ENCODE data around the gene TRIM72. TPM values are rescaled to one million over a fixed set of nuclear protein-coding genes. Genes with fewer than 3 reads are reported as not detected.

Gene TRIM72
- total and polyA plus RNA-seq, 2 of the 4 experiments (the other 2 are of a cell fraction), result not detected

- no peak for DNase-seq
- intact Hi-C loops (cut with micrococcal nuclease) (no loop called here), in situ Hi-C loops (cut with MboI; ENCODE audit: low sequenced_read_pairs) (no loop called here), dilution Hi-C loops (cut with HindIII; ENCODE audit: low sequenced_read_pairs, unreplicated experiment) (no loop called here)
- H2BK20ac ChIP-seq (ENCODE audit: low read depth, low read length), result no peak overlapping the region
- no peak overlapping the region for H4K8ac ChIP-seq (ENCODE audit: low read depth in 2 of 2, low read length in 2 of 2)
- no peaks in the 10 kb centered on the region; the same call in 1 of the 2 replicates for H3K27me3 ChIP-seq (ENCODE audit: control insufficient read depth, insufficient read depth, low read length)
- no peak overlapping the region for H3K23ac ChIP-seq (ENCODE audit: low read depth, low read length)
- POLR2A ChIA-PET (ENCODE audit: unreplicated experiment), result no interaction called here
- CTCF ChIA-PET, result interaction anchor here (0.7 to 1.0 kb wide), 2 partner anchors 10 to 28 kb away, joined by 4 read pairs; no protein-coding TSS in a partner anchor
- no peaks in the 10 kb centered on the region for H3K9me1 ChIP-seq (ENCODE audit: insufficient read depth, low read length)
- H3K9ac ChIP-seq (ENCODE audit: low read depth, low read length), result no peak overlapping the region
- H2BK15ac ChIP-seq (ENCODE audit: low read depth, low read length), result no peak overlapping the region
- BruUV-seq (replicated peaks), result no TSS peak
- ATAC-seq (ENCODE audit: low read depth), result no peak
- WGBS, 2 experiments (ENCODE audit: extremely low coverage in 2 of 2, insufficient read length in 1 of 2), result 60% methylated on average over 3 of the region's 8 CpGs; no CpG with 5 or more reads in 1 of the 2 experiments
- H3K27ac ChIP-seq (ENCODE audit: insufficient read depth, low read length), result no peak overlapping the region
- H4K5ac ChIP-seq (ENCODE audit: low read depth, low read length), result no peak overlapping the region
- no peak overlapping the region for H4K91ac ChIP-seq (ENCODE audit: insufficient read depth, low read depth, low read length)
- no peaks in the 10 kb centered on the region for H3K9me3 ChIP-seq (ENCODE audit: control insufficient read depth, insufficient read depth, low read length)
- H3K18ac ChIP-seq (ENCODE audit: low read depth, low read length), result no peak overlapping the region
- H2AK9ac ChIP-seq (replicated peaks; ENCODE audit: low read depth, low read length, poor library complexity), result no peak overlapping the region
- H3K4me3 ChIP-seq (ENCODE audit: insufficient read depth, low read depth, low read length), result no peak overlapping the region
- no peak overlapping the region for H2BK120ac ChIP-seq (ENCODE audit: low read depth, low read length)
- TF ChIP-seq RCOR1 (IDR thresholded peaks at IDR 0.05; ENCODE audit: insufficient replicate concordance, low read length), result no peak
- peak; percentile 54; the same call in 1 of the 2 replicates for TF ChIP-seq CEBPB (IDR thresholded peaks at IDR 0.05; ENCODE audit: low read depth, low read length)
- no peaks in the 10 kb centered on the region for H4K20me1 ChIP-seq (ENCODE audit: insufficient read depth, low read length)
- H3K4me2 ChIP-seq (ENCODE audit: low read depth, low read length), result no peak overlapping the region
- no peak overlapping the region for H2AFZ ChIP-seq (replicated peaks; ENCODE audit: low read length, poor library complexity)
- H2BK5ac ChIP-seq (ENCODE audit: low read depth, low read length, poor library complexity, severe bottlenecking), result no peak overlapping the region
- no peak overlapping the region for H2AK5ac ChIP-seq (ENCODE audit: low read depth, low read length)
- H3K14ac ChIP-seq (replicated peaks; ENCODE audit: low read depth, low read length), result no peak overlapping the region
- H3K4me1 ChIP-seq (ENCODE audit: control insufficient read depth, insufficient read depth, low read length), result no peaks in the 10 kb centered on the region
- no peaks in the 10 kb centered on the region for H3K79me1 ChIP-seq (ENCODE audit: low read depth in 1 of 2, low read length in 2 of 2)
- no peak overlapping the region for H3K56ac ChIP-seq (ENCODE audit: extremely low read depth, insufficient read depth, low read length)
- no peaks in the 10 kb centered on the region for H3K36me3 ChIP-seq (ENCODE audit: control insufficient read depth, insufficient read depth, low read length)
- H3K4ac ChIP-seq (ENCODE audit: low read depth, low read length), result no peak overlapping the region
Observed at GRCh38 chr16:31167315-31167714, 46.6 kb upstream of the TRIM72 start.
